HG03571 (cell line): ENCODE measurements around the gene ONECUT3.

Experiments
- ATAC-seq: cut with Tn5 transposase; IDR thresholded peaks from one replicate; pipeline ENCODE4 v1.9.1; 2021; ENCODE audit not compliant: unreplicated experiment

The ONECUT3 gene

DNA sequence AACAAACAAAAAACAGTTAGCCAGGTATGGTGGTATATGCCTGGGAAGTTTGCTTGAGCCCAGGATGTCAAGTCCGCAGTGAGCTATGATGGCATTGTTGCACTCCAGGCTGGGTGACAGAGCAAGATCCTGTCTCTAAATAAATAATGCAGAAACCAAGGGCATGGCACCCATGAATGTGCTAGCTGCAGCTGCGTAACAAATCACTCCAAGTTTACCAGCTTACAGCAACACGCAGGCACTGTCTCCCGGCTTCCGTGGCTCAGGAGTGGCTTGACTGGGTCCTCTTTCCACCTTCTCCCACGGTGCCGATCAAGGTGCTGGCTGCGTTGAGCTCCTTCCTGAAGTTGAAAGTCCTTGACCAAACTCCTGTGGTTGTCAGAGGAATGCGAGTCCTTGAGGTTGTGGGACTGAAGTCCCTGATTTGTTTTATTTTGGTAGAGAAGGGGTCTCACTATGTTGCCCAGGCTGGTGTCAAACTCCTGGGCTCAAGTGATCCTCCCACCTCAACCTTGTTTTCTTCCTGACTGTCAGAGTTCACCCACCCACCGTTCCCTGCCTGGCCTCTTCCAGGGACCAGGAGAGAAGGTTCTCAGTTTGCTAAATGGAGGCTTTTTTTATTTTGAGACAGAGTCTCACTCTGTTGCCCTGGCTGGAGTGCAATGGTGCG, 13.2 kb upstream of the ONECUT3 start:
- ATAC-seq = no peak

DNA sequence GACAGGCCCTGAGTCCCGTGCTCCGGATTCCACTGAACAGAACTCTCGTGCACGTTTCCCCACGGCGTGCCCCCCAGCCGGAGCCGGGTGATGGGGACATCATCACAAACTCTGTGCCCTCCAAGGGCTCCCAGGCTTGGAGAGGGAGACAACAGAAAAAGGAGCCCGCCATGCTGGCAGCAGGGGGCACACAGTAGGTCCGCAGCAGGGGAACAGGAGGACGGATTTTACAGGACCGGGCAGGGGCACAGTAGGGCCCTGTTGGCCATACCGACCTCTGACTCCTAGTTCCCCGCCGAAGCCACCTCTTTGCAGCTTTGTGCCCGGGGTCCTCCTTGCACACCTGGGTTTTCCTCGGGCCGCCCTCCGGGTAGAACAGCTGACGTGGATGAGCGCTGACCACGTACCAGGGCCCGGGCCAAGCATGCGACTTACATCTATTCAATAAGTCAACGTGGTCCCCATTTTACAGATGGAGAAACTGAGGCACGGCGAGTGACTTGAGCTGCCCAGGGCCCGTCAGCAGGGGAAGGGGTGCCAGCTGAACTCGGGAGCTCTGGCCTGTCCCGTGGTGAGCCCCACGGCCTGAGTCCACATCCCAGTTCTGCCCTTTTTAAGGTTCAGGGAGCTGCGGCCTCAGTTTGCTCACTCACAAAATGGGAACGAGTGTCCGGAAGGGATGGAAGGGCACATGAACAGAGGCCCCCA, 10.2 kb upstream of the ONECUT3 start:
- no peak for ATAC-seq

DNA sequence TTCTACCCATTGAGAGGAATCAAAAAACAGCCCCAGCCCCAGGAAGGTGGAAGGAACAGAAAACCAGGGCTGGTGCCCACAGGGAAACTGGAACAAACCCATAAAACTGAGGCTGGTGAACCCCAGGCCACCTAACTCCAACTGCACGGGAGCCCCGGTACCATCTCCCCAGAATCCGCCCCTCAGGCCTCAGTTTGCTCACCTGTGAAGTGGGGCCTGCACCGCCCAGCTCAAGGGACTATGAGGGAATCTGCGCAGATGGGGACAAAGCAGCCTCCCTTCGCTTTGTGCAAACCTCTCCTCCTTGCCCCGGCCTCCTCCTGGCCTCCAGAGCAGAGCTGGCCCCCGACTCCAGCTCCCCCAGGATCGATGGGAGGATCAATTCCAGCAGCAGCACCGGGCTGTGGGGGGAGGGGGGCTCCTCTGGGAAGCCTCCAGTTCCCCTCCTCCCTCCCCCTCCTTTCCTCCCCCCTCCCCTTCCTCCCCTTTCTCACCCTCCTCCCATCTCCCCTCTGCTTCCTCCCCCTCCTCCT, 9.1 kb upstream of the ONECUT3 start:
- no peak for ATAC-seq

DNA sequence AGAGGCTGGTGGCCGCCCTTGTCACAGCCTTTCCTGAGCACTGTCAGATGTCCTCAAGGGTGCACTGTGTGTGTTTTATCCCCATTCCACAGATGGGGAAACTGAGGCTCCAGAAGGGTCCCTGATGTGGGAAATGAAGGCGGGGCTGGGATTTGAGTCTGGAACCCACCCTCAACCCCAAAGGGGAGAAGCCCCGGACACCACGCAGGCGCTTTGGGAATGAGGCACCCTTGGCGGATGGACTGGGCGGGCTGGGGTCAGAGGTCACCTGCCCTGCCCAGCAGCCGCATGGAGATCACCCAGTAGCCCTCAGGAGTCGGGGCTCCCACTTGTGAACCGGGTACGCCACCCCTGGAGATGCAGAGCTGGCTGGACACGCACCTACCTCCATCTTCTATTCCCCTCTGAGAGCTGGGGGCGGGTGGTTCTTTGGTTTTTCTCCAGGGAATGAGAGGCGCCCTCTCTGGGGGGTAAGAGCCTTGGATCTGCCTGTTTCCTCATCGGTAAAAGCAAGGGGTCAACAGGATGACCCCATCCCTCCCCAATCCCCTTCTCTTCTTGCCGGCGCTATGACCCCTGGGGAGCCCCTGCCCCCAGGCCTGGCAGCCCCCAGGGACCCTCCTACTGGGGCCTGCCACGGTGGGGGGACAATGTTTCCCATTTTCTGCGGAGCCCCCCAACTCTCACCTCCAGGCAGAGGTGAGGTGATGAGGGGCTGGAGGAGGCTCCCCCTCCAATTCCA, 8.3 kb upstream of the ONECUT3 start:
- ATAC-seq = no peak

DNA sequence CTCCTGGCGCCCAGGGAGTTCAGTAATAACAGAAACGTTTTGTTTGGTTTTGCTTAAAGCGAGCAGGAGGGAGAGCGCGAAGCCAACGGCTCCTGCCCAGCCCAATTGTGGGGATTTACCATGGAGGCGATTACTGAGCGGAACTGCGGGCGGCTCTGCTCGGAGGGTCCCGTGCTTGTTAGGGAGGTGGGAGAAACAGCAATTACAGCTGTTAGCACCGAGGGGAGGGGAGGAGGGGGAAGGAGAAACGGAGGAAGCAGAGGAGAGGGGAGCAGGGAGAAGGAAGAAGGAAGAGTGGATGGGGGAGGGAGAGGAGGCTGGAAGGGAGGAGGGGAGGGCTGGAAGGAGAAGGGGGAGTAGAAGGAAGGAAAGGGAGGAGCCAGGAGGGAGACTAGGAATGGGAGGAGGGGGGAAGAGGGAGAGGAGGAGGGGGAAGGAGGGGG, 7.7 kb upstream of the ONECUT3 start:
- no peak for ATAC-seq

DNA sequence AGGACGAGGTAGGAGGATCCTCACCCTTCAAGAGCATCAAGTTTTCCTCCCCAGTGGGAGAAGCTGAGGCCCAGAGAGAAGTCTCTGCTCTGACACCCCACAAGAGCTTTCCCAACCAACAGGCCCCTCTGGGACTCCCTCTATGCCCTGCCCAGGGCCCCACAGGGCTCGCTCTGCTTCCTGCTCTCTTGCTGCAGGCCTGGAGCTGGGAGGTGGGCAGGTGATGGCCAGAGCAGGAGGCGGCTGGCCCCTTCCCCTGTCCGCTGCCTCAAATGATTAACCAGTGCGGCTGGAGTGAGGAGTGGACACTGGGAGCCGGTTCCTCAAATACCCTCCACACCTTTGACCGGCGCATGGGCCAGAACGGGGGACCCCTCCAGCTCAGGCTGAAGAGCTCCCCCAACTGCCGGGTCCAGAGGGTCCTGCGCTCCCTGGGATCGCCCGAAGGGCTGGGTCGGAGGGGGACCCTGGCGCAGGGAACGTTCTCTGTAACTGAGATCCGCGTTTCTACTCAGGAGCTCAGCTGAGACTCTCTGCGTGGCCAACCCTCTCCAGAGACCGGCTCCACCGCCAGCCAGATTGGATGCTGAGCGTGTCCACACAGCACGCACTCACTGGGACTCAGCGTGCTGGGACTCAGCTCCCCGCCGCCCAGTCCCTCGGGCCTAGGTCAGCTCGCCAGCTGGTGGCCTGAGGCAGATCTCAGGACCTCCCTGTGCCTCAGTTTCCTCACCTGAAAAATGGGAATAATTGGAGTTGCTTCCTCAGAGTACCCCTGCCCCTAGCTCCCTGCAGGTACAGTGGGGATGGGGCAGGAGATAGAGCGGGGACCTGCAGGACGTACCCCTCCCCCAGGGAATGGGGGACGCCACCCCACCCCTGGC, 6.7 kb upstream of the ONECUT3 start:
- no peak for ATAC-seq

DNA sequence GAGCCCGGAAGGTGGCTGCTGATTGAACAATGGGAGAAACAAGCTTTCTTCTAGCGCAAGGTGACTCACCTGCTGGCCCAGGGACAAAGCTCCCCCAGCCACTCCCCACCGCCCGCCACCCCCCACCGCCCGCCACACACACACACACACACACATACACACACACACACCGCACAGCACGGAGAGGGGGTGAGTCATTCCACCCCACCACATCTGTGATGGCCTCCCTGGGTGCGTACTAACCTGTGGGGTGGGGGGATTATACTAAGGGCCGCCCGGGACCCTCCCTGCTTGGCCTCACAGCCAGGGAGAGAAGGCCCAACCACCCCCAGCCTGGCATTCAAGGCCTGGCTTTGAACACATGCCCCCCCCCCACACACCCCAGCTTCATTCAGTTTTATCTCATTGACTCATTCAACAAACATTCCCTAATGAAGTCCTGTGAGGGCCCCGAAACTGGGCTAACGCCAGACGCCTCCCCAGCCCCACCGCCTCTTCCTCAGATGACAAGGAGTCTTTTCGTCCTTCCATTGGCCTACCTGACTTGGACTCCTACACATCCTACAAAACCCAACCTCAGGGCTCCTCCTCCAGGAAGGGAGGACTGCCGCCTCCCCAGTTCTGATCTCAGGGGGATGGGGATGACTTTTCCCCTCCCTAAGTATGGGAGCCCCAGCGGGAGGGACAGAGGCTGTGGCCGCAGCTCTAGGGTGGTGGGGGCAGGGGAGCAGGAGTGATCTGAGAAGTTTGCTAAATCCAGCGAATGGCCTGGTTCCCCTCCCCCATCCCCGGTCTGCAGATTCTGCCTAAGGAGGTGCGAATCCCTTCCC, 5.8 kb upstream of the ONECUT3 start:
- no peak for ATAC-seq

DNA sequence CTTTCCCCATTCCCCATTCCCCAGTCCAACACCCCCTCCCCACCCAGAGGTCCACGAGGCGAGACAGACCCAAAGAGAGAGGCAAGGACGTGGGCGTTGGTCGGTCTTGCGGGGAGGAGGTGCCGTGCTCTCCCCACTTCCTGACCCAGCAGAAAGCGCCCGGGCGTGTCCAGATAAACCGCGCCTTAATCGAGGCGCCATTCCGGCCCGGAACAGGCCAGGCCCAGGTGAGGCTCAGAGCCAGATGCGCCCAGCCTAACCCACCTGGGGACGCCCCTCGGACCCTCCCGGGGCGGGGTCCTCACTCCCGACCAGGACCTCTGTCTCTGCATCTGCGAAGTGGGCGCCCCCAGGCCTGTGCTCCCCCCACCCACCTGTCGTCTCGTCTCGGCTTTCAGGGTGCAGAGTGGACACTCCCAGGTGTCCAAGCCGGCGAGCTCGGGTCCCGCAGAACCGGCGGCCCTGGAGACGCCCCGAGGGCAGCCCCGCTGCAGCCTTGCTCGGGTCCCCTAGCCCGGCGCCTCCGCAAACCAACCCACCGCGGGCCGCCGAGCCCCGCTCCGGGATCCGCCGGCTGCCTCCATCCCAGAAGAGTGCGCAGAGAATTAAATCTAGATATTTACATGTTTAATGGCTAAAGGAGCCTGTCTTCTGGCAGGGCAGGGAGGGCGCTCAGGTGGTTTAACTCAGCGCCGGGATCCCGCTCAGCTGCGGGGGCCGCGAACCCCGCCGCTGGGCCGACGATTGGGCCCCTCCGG, 5.0 kb upstream of the ONECUT3 start:
- ATAC-seq = no peak

DNA sequence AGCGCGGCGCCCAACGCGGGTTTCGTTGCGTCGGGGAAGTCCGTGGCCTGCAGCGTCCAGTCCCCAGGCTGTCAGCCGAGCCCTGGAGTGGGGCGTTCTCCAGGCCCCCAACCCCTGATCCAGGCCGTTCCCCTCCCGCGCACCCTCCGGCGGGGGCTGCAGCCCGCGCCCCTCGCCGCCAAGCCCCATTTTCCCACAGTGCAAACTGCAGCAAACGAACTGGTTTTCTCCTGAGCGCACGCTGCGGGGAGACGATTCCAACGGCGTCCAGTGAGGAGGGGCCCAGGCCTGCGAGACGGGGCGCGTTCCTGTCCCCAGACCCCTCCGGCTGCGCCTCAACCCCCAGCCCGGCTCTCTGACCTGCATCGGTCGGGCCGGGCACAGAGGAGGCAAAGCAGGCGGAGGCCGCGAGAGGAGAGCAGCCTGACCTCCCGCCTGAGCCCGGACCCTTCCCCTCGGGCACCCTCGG, 4.4 kb upstream of the ONECUT3 start:
- no peak for ATAC-seq

DNA sequence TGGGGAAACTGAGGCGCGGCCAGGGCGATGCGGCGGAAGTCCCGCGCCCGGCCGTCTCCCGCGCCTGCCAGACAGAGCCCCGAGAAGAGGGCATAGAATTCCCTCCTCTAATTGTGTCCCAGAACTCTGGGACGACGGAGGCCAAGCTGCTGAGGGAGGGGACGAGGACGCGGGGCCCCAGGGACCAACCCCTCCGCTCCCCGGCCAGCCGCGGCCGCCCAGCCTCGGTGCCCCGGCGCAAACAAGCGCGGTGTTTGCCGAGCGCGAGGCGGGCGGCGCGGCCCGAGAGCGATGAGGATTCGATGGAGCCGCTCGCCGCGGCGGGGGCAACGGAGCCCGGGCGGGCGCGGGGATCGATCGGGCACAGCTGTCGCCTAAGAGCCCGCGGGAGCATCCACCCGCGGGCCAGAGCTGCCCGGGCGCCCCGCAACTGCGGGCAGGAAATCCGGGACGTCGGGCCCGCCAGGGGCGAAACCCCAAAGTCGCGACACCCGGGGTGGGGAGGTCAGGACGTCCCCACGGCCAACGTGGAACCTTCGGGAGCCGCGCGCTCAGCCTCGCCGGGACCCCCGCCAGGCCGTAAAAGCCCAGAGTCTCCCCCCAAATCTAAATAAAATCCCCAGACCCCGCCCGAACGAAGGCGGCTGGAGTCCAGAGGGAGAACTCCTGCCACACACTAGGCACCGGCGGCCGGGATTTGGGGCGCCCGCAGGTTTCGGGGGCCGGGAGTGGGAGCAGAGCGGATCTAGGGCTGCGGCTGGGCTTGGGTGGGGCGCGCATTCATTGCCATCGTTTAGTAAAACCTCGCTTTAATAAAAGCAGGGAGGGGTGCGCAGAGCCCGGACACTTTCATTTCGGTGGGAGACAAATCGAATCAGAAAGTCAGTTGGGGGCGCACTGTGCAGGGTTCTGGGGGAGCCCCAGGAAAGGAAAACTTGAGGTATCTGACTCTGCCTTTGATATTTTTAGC, 3.6 kb upstream of the ONECUT3 start:
- ATAC-seq = no peak

DNA sequence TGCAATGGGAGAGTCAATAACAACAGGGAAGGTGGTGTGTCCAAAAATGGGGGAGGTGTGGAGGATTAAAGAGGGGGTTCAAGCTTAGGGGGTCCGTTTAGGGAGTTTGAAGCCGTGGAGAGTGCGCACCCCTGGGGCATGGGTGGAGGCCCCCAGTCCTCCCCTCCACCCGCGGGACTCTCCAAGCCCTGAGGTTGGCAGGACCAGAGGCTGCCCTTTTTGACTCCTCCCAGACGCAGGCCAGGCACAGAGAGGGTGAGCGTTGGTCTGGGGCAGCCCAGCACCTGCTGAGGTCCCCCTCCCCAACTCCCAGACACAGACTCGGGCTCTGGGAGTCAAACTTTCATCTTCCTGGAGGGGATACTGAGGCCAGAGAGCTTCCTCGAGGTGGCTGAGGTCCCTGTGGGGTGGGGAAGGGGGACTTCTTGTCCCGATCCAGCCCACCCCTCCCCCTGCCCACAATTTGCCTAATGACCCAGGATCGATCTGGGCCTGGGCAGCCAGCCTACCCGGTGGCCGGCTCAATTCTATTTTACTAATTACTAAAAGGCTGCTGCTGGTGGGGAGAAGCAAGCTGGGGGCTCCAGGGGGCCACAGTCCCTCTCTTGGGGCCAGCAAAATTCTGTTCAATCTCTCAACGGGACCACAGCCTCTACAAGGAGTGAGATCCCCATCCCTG, 2.8 kb upstream of the ONECUT3 start:
- no peak for ATAC-seq

DNA sequence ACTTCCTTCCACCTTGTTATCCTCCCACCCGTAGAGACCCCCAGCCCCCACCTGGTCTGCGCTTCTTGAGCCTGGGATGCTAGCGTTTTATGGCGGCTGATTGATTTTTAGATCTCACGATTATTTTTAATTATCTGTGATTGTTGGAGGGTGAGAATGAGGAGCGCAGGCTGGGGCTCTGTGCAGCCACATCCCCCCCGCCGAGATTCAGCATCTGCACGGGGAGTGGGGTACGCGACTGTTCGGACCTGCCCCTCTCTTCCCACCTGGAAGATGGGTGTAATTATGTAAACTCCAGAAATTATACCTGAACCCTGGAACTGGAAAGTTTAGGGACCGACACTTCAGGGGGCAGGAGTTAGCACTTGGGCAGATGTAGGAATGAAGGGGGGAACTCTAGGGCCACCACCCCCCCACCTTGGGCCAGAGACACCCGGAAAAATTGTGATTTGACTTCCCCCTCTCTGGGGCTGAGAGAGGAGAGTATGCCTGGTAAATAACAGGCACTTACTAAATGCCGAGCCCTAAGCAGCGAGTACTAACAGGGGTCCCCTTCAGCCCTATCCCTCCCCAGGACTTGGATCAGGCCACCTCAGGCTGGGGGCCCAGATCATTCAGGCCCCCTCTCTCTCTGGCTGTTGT, 1.8 kb upstream of the ONECUT3 start:
- ATAC-seq = no peak

DNA sequence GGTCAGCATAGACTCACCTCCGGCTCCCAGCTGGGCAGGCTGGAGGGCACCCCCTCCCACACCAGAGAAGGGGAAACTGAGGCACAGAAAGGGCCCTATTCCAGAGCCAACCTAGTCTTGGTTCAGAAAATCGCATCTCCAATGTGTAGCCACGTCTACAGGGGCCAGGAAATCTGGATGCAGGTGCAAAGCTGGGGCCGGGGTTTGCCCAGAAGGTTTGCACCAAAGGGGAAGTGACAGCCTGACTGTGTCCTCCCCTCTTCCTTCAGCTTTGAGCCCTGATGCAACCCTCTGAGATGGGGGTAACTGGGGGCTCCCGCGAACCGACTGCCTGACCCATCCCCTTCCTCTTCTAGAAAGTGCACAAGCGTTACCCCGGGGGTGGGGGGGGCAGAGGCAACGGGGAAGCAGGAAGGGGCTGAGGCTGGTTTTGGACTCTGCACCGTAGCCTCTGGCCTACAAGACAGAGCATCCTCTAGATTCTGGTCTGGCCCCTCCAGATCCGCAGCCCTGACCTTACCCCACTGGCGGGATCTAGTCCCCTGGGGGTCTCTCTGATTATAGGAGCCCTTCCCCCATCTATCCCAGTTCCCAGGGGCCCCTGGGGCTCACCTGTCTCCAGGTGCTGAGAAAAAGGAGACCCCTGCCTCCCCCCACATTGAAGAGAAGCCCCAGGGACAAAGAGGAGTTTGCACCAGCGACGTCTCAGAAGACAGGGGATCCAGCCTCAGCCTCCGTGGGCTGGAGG, 1.1 kb upstream of the ONECUT3 start:
- no peak for ATAC-seq

DNA sequence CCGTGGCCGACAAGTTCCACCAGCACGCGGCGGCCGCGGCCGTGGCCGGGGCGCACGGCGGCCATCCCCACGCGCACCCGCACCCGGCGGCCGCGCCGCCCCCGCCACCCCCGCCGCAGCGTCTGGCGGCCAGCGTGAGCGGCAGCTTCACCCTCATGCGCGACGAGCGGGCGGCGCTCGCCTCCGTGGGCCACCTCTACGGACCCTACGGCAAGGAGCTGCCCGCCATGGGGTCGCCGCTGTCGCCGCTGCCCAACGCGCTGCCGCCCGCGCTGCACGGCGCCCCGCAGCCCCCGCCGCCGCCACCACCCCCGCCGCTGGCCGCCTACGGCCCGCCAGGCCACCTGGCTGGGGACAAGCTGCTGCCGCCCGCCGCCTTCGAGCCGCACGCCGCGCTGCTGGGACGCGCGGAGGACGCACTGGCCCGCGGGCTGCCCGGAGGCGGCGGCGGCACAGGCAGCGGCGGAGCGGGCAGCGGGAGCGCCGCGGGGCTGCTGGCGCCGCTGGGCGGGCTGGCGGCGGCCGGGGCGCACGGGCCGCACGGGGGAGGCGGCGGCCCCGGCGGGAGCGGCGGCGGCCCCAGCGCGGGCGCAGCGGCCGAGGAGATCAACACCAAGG, 821 bp downstream of the ONECUT3 start:
- ATAC-seq = no peak

DNA sequence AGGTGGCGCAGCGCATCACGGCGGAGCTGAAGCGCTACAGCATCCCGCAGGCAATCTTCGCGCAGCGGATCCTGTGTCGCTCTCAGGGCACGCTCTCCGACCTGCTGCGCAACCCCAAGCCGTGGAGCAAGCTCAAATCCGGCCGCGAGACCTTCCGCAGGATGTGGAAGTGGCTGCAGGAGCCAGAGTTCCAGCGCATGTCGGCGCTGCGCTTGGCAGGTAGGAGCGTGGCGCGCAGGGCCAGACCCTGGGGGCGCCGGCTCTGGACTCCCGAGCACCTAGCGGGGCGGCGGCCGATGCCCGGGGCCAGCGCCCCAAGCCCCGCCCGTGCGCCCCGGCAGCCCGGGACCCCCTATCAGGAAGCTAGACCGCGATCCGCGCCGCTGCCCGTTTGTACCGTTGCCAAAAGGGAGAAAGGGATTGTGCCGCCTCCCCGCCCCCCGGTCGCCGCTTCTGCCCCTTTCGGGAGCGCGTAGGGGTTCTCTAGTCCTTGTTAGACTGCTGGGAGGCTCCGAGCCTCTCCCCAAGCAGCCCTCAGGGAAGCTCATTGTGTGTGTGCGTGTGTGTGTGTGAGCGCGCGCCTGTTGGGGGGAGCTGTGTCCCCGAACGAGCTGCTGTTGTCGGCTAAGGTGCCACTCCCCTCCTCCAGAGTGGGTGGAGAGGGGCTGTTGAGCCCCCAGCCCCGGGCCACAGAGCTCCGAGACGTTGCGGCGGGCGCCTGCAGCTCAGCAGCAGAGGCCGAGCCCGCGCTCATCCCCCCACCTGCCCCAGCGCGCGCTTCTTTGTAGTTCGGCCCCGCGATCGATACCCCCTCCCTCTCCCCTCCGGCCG, 1.5 kb downstream of the ONECUT3 start:
- no peak for ATAC-seq
